B cell (primary cell): ENCODE measurements around the gene TTC28. TPM values are rescaled to one million over a fixed set of nuclear protein-coding genes. Genes with fewer than 3 reads are reported as not detected.

Source experiments
- ATAC-seq: fragments of 200-7000 bp; cut with Tn5 transposase; one replicate; pipeline ENCODE4 v1.10.0; 2021; ENCODE audit warnings: low read depth, mild to moderate bottlenecking, moderate number of reproducible peaks, moderate library complexity
- CTCF ChIA-PET: fragments of 350-600 bp; sonication (Branson Sonifier 250); formaldehyde crosslinking; loops from one replicate; lab custom pipeline; 2021; ENCODE audit warnings: antibody characterized with exemption, inconsistent platforms; lab: Charles Lee
- POLR2A ChIA-PET: fragments of 350-600 bp; sonication (Branson Sonifier 250); formaldehyde crosslinking; loops from one replicate; lab custom pipeline; 2021; ENCODE audit warnings: antibody characterized with exemption; lab: Charles Lee
- DNase-seq: peaks from one replicate; pipeline ENCODE4 v3.0.0; 2013
- H2AFZ ChIP-seq: 2 replicates; pipeline ENCODE4 v1.6.1; 2012; ENCODE audit warnings: mild to moderate bottlenecking, low read depth, low read length; ENCODE audit not compliant: insufficient read depth, poor library complexity, severe bottlenecking
- H3K27ac ChIP-seq, 2 donors: 1 replicate in 1 of 2; 2 replicates in 1 of 2; pipeline ENCODE4 v1.5.1; 2012 to 2013; ENCODE audit warnings: low read length in 2 of 2, mild to moderate bottlenecking in 2 of 2, moderate library complexity in 1 of 2
- H3K27me3 ChIP-seq, 4 experiments: fragments of 200-600 bp in 1 of 4; sonication (generic) in 1 of 4; replicated peaks in 1 of 4; 1 replicate in 2 of 4; 2 replicates in 2 of 4; pipeline versions ENCODE4 v1.6.1 to v1.7.0; 2013 to 2016; ENCODE audit warnings: low read length in 3 of 4, mild to moderate bottlenecking in 2 of 4, mixed read lengths in 1 of 4, moderate library complexity in 1 of 4; ENCODE audit not compliant: insufficient read depth in 4 of 4, control insufficient read depth in 3 of 4; ENCODE audit errors: control extremely low read depth in 1 of 4
- H3K36me3 ChIP-seq, 2 experiments: replicated peaks in 1 of 2; 1 replicate in 1 of 2; 2 replicates in 1 of 2; pipeline versions ENCODE4 v1.6.1 to v1.7.1; 2013; ENCODE audit warnings: low read length in 1 of 2; ENCODE audit not compliant: insufficient read depth in 2 of 2, control insufficient read depth in 1 of 2; ENCODE audit errors: control extremely low read depth in 1 of 2, extremely low read depth in 1 of 2
- H3K4me1 ChIP-seq, 2 donors: fragments of 200-600 bp in 1 of 2; sonication (generic) in 1 of 2; 1 replicate in 1 of 2; 2 replicates in 1 of 2; pipeline versions ENCODE4 v1.5.1 to v1.6.1; 2013 to 2017; ENCODE audit warnings: low read length in 2 of 2; ENCODE audit not compliant: control insufficient read depth in 2 of 2, insufficient read depth in 2 of 2
- H3K4me2 ChIP-seq: replicated peaks from 2 replicates; pipeline ENCODE3; 2012; ENCODE audit warnings: mild to moderate bottlenecking, low read depth, low read length; ENCODE audit not compliant: poor library complexity, severe bottlenecking
- H3K4me3 ChIP-seq, 5 experiments: fragments of 200-600 bp in 1 of 5; sonication (generic) in 1 of 5; 1 replicate in 3 of 5; 2 replicates in 2 of 5; pipeline versions ENCODE4 v1.5.1 to v1.7.0; 2011 to 2016; ENCODE audit warnings: low read length in 4 of 5, mild to moderate bottlenecking in 4 of 5, low read depth in 2 of 5, control low read depth in 1 of 5, moderate library complexity in 1 of 5; ENCODE audit not compliant: insufficient read depth in 1 of 5; ENCODE audit errors: control extremely low read depth in 1 of 5, extremely low read depth in 1 of 5
- H3K79me2 ChIP-seq: fragments of 200-600 bp; sonication (generic); one replicate; pipeline ENCODE4 v1.6.0; 2016; ENCODE audit warnings: low read length; ENCODE audit not compliant: control insufficient read depth, insufficient read depth
- H3K9ac ChIP-seq: fragments of 200-600 bp; sonication (generic); 2 replicates; pipeline ENCODE4 v1.6.1; 2017; ENCODE audit warnings: mild to moderate bottlenecking, low read length, moderate library complexity
- H3K9me3 ChIP-seq, 3 donors: one replicate each; pipeline versions ENCODE4 v1.6.1 to v1.7.1; 2013; ENCODE audit warnings: low read length in 2 of 3; ENCODE audit not compliant: control insufficient read depth in 2 of 3, insufficient read depth in 1 of 3; ENCODE audit errors: control extremely low read depth in 1 of 3
- H4K20me1 ChIP-seq: 2 replicates; pipeline ENCODE4 v1.6.0; 2012; ENCODE audit warnings: mild to moderate bottlenecking, low read length; ENCODE audit not compliant: insufficient read depth, control insufficient read depth, poor library complexity, severe bottlenecking
- H3K27ac Mint-ChIP-seq: one replicate; pipeline ENCODE4 v1.8.0; 2021; ENCODE audit warnings: mixed read lengths
- H3K27me3 Mint-ChIP-seq: one replicate; pipeline ENCODE4 v1.8.0; 2021; ENCODE audit warnings: mixed read lengths
- H3K4me1 Mint-ChIP-seq: one replicate; pipeline ENCODE4 v1.8.0; 2021; ENCODE audit warnings: mixed read lengths
- H3K4me3 Mint-ChIP-seq: one replicate; pipeline ENCODE4 v1.8.0; 2021; ENCODE audit warnings: mixed read lengths
- H3K9me3 Mint-ChIP-seq: one replicate; pipeline ENCODE4 v1.8.0; 2022; ENCODE audit warnings: mixed read lengths; ENCODE audit not compliant: insufficient read depth
- CTCF ChIP-seq: fragments of 200-600 bp; IDR thresholded peaks from one replicate; pipeline ENCODE4 v1.8.0; 2022; ENCODE audit warnings: antibody characterized with exemption, mild to moderate bottlenecking
- EZH2 ChIP-seq: IDR thresholded peaks from 2 replicates; pipeline ENCODE4 v1.6.1; 2012; ENCODE audit warnings: borderline replicate concordance, low read depth, mild to moderate bottlenecking, moderate library complexity, low read length; ENCODE audit not compliant: insufficient read depth, poor library complexity, severe bottlenecking
- WGBS: methylation state at CpG from one replicate; pipeline ENCODE4 v1.1.5; 2013; ENCODE audit warnings: missing lambda C conversion rate; ENCODE audit not compliant: insufficient coverage; 5-methylcytosine and 5-hydroxymethylcytosine counted together
- intact Hi-C: fragments of 100-400 bp; cut with micrococcal nuclease; formaldehyde crosslinking; loops from one replicate; pipeline ENCODE4 v1.10.0; 2022
- polyA plus RNA-seq: library from polyadenylated mRNA; depleted of rRNA; stranded (reverse); fragments of >200 nt; gene quantifications from 2 replicates; pipeline ENCODE4 v1.2.3, GENCODE V29; 2012
- total RNA-seq, 2 donors: library from RNA; stranded (reverse); fragments of 120-200 nt in 1 of 2; gene quantifications; 1 replicate in 1 of 2; 2 replicates in 1 of 2; pipeline versions ENCODE4 v1.2.3 to v1.2.4, GENCODE V29; 2013 to 2022

TTC28 gene
- total and polyA plus RNA-seq, 2 donors (not counting 1 experiment from before 2014, with no cell fraction given): 4.5 to 7.3 TPM

- no peaks in the 10 kb centered on the region for H3K36me3 ChIP-seq
- H3K4me3 ChIP-seq: no peak overlapping the region
- Mint-ChIP-seq H3K9me3 (peaks cover 4% of the 10 kb centered on the region), H3K27me3 (peaks cover 9% of the 10 kb centered on the region), H3K27ac (no peak overlapping the region), H3K4me1 (no peaks in the 10 kb centered on the region), H3K4me3 (no peak overlapping the region)
- ChIA-PET POLR2A (no interaction called here), CTCF (no interaction called here)
- ATAC-seq (no peak), DNase-seq (no peak)
- H3K9ac ChIP-seq: no peak overlapping the region
- intact Hi-C loops: no loop called here
- TF ChIP-seq EZH2: no peak
- TF ChIP-seq CTCF: no peak
- H3K4me1 ChIP-seq: no peaks in the 10 kb centered on the region
- no peak overlapping the region for H2AFZ ChIP-seq
- H3K79me2 ChIP-seq: no peaks in the 10 kb centered on the region
- H4K20me1 ChIP-seq: no peaks in the 10 kb centered on the region
- WGBS: no CpG with 5 or more reads among the region's 2 CpGs
- H3K4me2 ChIP-seq: no peak overlapping the region
- H3K27ac ChIP-seq: no peak overlapping the region
- H3K9me3 ChIP-seq: peaks cover 0 to 8% (median 5%) of the 10 kb centered on the region in 3 donors
- no peaks in the 10 kb centered on the region for H3K27me3 ChIP-seq
These were observed 441.9 kb downstream of the TTC28 start for GRCh38 chr22:28237783-28238182.

- DNase-seq (no peak), ATAC-seq (no peak)
- ChIA-PET CTCF (no interaction called here), POLR2A (no interaction called here)
- Histone ChIP-seq H3K9ac (no peak overlapping the region), H2AFZ (no peak overlapping the region), H3K79me2 (no peaks in the 10 kb centered on the region), H3K9me3 (peaks cover 0 to 8% (median 5%) of the 10 kb centered on the region in 3 donors), H3K27me3 (no peaks in the 10 kb centered on the region), H3K4me1 (no peaks in the 10 kb centered on the region), H3K36me3 (no peaks in the 10 kb centered on the region), H3K4me3 (no peak overlapping the region), H3K27ac (no peak overlapping the region), H4K20me1 (no peaks in the 10 kb centered on the region), H3K4me2 (no peak overlapping the region)
- Mint-ChIP-seq H3K27ac (no peak overlapping the region), H3K27me3 (peaks cover 9% of the 10 kb centered on the region), H3K4me1 (no peaks in the 10 kb centered on the region), H3K4me3 (no peak overlapping the region), H3K9me3 (peaks cover 4% of the 10 kb centered on the region)
- WGBS: 100% methylated on average over 1 of the region's 4 CpGs
- TF ChIP-seq EZH2 (no peak), CTCF (no peak)
- intact Hi-C loops: no loop called here
These were observed 442.5 kb downstream of the TTC28 start for GRCh38 chr22:28237112-28237511.
